GM19372 (cell line): ENCODE data around the gene PDGFA.

ENCODE experiments used
- ATAC-seq: cut with Tn5 transposase; IDR thresholded peaks from one replicate; pipeline ENCODE4 v1.9.1; 2021; ENCODE audit warnings: mild to moderate bottlenecking, low read depth, moderate library complexity; ENCODE audit not compliant: unreplicated experiment

PDGFA gene

GRCh38 chr7:507623-508300, 11.9 kb downstream of the PDGFA start:
- ATAC-seq, result no peak

DNA sequence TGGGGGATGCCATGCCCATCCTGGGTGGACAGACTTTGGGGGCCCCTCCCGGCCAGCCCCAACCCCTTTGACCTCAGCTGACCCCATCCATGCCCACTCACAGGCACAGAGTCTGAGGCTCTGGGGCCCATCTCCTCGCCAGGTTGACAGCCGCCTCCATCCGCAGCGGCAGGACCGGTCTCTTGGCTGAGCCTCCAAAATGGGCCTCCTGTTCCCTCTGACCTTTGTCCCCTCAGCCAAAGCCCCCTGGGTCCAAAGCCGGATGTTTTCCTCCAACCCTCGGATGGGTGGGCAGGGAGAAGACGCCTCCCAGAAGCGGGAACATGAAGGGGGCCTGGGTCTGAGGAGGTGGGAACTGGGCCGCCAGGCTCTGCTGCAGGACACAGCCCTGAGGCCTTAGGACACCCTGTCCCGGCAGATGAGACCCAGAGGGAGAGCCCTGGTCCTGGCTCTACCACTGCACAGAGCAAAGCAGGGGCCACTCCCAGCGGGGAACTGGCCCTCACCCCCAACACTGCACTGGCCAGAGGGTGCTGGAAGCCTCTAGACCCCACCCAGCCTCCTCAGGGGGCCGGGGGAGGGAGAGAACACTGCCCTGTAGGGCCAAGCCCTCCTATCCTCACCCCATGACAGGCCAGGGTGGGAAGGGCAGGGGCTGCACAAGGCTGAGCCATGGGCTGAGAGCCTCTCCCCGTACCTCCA, 12.6 kb downstream of the PDGFA start:
- ATAC-seq, result no peak

DNA sequence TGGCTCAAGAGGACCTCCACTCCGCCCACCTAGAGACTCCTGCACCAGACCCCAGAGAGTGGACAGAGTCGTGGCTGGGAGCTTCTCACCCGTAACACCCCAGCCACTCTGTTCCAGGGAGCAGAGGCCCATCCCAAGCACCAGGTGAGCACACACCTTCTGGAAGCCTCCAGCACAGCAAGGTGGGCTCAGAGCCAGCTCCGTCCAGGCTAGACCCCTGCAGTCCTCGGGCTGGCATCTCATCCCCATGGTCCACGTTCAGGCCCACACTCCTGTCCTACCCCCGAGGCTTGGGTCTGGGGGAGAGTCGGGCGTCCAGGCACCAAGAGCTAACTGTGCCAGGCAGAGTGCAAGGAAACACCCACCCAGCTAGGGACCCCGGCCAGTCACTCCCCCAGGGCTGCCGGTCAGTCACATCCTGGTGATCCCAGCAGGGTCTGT, 13.2 kb downstream of the PDGFA start:
- ATAC-seq, result no peak

DNA sequence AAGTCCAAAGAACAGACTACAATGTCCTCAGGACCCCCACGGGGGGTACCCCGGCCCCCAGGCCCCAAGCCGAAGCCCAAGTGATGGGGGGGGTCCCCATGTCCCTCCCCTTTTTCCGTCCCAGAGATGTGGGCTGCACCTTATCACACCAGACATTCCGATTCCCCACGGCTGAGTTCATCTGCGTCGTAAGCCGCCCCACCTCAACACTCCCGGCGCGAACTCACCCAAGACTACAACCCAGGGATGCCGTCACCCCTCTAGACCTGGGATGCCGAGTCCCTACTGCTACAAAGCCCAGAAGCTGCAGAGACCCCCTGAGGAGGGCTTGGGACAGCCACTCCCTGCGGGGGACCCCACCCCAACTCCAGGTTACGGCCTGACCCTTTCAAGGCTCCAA, 14.5 kb downstream of the PDGFA start:
- no peak for ATAC-seq

DNA sequence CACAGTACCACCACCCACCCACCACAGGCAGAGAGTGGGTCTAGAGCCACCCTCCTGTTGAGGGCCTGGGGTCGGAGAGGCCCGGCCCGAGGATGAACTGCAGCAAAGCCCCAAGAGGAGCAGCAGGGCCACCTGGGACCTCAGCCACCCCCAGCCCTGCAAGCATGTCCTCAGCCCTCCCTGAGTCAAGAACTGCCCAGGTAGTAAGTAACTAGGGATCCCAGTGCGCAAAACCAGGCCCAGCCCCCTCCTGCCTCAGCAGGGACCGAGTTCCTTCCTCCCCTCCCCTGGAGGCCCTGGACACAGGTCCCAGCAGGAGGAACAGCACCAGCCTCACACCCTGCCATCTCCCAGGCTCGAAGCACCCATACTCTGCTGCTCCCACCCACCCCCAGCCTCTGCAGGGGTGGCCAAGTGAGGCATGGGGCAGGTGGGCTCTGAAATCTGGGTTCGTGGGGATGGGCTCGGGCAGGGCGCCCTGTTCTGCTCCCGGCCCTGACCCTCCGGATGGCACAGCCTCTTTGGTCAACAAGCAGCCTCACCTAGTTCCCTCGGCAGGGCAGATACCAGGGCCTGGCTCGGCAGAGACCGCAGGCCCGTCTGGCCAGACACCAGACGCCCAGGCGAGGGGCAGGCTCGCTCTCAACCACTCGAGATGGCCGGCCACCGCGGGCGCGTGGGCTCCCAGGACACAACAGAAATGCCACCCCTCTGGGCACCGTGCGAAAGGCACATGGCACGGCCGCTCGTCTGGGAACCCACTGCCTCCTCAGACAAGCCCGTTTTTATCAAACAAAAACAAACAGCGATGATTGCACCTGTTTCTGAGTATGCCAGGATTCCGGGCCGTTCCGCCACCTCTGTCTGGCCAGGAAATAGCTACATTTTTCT, 15.2 kb downstream of the PDGFA start:
- no peak for ATAC-seq

GRCh38 chr7:503575-504111, 16.0 kb downstream of the PDGFA start:
- no peak for ATAC-seq

GRCh38 chr7:502296-502695, 17.4 kb downstream of the PDGFA start:
- ATAC-seq, result no peak

GRCh38 chr7:501526-501925, 18.1 kb downstream of the PDGFA start:
- no peak for ATAC-seq

GRCh38 chr7:500521-501420, 18.9 kb downstream of the PDGFA start:
- no peak for ATAC-seq

DNA sequence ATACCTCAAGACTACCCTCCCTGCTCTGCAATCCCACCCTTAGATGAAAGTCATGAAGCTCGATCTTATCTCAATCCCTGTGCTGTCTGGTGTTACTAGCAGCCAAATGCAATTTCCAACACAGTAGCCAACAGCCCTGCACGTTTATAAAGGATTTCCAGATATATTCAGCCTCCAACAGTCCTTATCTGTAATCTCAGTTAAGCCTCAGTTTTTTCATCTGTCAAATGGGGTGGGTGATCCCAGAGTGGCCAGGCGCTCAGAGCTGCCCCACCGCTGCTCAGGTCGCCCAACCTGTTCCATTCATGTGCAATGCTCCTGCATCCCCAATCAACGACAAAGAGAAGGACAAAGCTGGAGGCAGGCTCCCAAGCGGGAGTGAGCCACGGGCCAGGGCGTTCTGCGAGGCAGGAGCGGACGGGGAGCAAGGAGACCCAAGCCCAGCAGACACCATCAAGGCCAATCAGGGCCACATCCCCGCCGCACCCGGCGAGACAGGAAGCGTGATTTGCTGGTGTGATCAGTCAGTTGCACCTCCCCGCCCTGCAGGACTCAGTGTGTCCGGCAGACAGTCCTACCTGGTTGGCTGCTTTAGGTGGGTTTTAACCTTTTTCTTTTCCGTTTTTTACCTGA, 19.7 kb downstream of the PDGFA start:
- ATAC-seq, result no peak

GRCh38 chr7:498678-499641, 20.7 kb downstream of the PDGFA start:
- no peak for ATAC-seq

DNA sequence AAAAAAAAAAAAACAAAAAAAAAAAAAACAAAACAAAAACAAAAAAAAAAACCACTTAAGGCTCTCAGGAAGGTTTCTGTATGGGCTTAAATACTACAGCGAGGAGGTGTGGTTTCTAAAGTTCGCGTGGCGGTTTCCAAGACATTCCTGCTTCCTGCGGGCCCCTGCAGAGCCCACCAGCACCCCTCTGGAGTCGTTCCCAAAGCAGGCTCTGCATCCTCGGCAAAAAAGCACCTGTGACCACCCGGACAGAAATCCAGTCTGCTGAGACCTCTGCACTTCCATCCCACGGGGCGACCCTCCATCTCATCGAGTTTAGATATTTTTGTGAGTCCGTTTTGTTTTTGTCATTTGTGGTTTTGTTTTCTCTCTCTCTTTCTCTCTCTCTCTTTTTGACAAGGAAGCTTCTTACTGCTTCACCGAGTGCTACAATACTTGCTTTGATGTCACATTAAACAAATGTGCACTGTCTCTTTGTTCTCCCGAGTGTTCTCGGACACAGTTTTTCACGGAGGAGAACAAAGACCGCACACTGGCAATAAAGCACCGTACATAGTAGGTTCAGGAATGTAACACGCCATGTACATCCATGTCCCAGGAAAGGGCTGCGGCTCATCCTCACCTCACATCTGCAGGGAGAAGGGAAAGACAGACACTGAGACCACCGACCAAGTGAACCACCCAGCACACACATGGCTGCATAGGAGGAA, 21.5 kb downstream of the PDGFA start:
- no peak for ATAC-seq

DNA sequence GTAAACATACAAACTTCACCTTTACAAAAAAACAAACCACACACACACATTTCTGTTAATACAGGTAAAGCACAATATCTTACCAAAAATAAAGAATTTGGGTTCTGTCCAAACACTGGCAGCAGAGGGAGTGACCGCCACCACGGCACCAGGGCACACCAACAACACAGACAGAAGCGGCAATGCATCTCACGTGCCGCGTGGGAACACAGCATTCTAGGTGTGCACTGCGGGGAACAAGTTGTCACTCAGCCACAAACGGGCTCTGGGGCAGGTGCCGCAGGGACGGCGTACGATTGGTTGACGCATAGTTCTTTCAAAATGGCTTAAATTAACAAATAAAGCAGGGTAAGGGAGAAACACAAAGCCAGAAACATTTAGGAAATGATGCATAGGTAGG, 22.3 kb downstream of the PDGFA start:
- ATAC-seq, result no peak

- ATAC-seq, result no peak
Observed at GRCh38 chr7:496528-497295, 22.9 kb downstream of the PDGFA start.

GRCh38 chr7:495761-496321, 23.8 kb downstream of the PDGFA start:
- no peak for ATAC-seq

DNA sequence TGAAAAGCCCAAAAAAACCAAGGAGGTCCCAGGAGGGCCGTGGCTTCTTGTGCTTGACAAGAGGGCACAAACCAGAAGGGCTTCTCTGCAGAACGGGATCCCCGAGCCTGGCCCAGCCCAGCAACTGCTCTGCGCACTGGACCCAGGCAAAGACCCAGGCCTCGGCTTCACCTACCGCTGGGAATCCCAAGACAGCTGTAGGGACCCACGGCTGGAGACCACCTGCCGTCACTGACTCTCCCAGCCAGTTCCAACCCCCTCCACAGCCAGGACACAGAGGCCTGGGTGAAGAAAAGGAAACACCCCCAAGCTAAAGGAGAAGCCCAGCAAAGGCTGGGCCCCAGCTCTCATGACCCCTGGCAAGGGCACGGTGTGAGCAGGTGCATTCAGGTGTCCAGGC, 24.3 kb downstream of the PDGFA start:
- ATAC-seq, result no peak

- ATAC-seq, result no peak
Observed at GRCh38 chr7:494906-495305, 24.7 kb downstream of the PDGFA start.
